H1 (cell line): Measurements from ENCODE around the gene BPIFA2. TPM values are rescaled to one million over a fixed set of nuclear protein-coding genes. Genes with fewer than 3 reads are reported as not detected.

ENCODE experiments used
- CTCF ChIA-PET: fragments of 300-600 bp; sonication (Branson Sonifier 250); formaldehyde crosslinking; loops from one replicate; lab custom pipeline; 2021; ENCODE audit not compliant: partially characterized antibody; lab: Charles Lee
- POLR2A ChIA-PET: fragments of 300-600 bp; sonication (Branson Sonifier 250); formaldehyde crosslinking; loops from one replicate; lab custom pipeline; 2021; ENCODE audit warnings: inconsistent platforms; ENCODE audit not compliant: partially characterized antibody; lab: Charles Lee
- DNase-seq, 2 experiments: peaks; one replicate each; pipeline versions ENCODE4 v3.0.0 to v3.0.0-alpha.2; 2010 to 2022; ENCODE audit warnings: low spot score in 2 of 2, low read depth in 1 of 2, mixed read lengths in 1 of 2
- FAIRE-seq: peaks from 2 replicates; lab custom pipeline; 2011; peaks lifted over from hg19 to GRCh38; lab: Jason Lieb, UNC
- H2AFZ ChIP-seq: 2 replicates; pipeline ENCODE4 v1.8.1; 2012; ENCODE audit warnings: low read length, inconsistent platforms
- H2AK5ac ChIP-seq: 2 replicates; pipeline ENCODE4 v1.6.1; 2013; ENCODE audit warnings: low read depth, low read length
- H2BK120ac ChIP-seq: replicated peaks from 2 replicates; pipeline ENCODE3; 2013; ENCODE audit warnings: low read depth, low read length, inconsistent platforms
- H2BK12ac ChIP-seq: 2 replicates; pipeline ENCODE4 v1.6.1; 2013; ENCODE audit warnings: low read depth, low read length
- H2BK15ac ChIP-seq: 2 replicates; pipeline ENCODE4 v1.6.1; 2013; ENCODE audit warnings: low read length
- H2BK20ac ChIP-seq: 2 replicates; pipeline ENCODE4 v1.6.1; 2013; ENCODE audit warnings: low read length
- H2BK5ac ChIP-seq: 2 replicates; pipeline ENCODE4 v1.6.1; 2013; ENCODE audit warnings: low read depth, low read length
- H3K14ac ChIP-seq: 2 replicates; pipeline ENCODE4 v1.6.1; 2013; ENCODE audit warnings: inconsistent platforms; ENCODE audit not compliant: insufficient read length
- H3K18ac ChIP-seq: 2 replicates; pipeline ENCODE4 v1.6.1; 2013; ENCODE audit warnings: low read length; ENCODE audit errors: extremely low read depth
- H3K23ac ChIP-seq: 2 replicates; pipeline ENCODE4 v1.6.1; 2013; ENCODE audit warnings: inconsistent platforms; ENCODE audit not compliant: insufficient read length
- H3K23me2 ChIP-seq: 2 replicates; pipeline ENCODE4 v1.6.1; 2013; ENCODE audit warnings: low read depth, low read length
- H3K27ac ChIP-seq: 2 replicates; pipeline ENCODE4 v1.6.1; 2011; ENCODE audit warnings: low read depth, low read length, inconsistent platforms
- H3K27me3 ChIP-seq, 4 experiments: replicated peaks in 1 of 4; 1 replicate in 1 of 4; 2 replicates in 3 of 4; pipeline versions ENCODE4 v1.6.1 to v1.8.1; 2011 to 2013; ENCODE audit warnings: low read length in 3 of 4, mild to moderate bottlenecking in 3 of 4, inconsistent platforms in 2 of 4, mixed read lengths in 2 of 4, moderate library complexity in 1 of 4; ENCODE audit not compliant: control insufficient read depth in 3 of 4, insufficient read depth in 3 of 4; ENCODE audit errors: extremely low read depth in 1 of 4
- H3K36me3 ChIP-seq, 4 experiments: 2 replicates each; pipeline versions ENCODE4 v1.6.1 to v1.8.1; 2011 to 2013; ENCODE audit warnings: mild to moderate bottlenecking in 4 of 4, low read length in 3 of 4, moderate library complexity in 2 of 4, control low read depth in 1 of 4, inconsistent platforms in 1 of 4; ENCODE audit not compliant: insufficient read depth in 4 of 4, control insufficient read depth in 2 of 4
- H3K4ac ChIP-seq: replicated peaks from 2 replicates; pipeline ENCODE3; 2013; ENCODE audit warnings: low read length, low read depth, mixed read lengths, inconsistent platforms; ENCODE audit not compliant: insufficient read length
- H3K4me1 ChIP-seq, 4 experiments: replicated peaks in 1 of 4; 1 replicate in 1 of 4; 2 replicates in 3 of 4; pipeline versions ENCODE4 v1.6.1 to v1.8.1; 2011 to 2013; ENCODE audit warnings: low read length in 3 of 4, inconsistent platforms in 2 of 4, mixed read lengths in 1 of 4; ENCODE audit not compliant: insufficient read depth in 4 of 4, control insufficient read depth in 3 of 4
- H3K4me2 ChIP-seq, 2 experiments: 2 replicates each; pipeline versions ENCODE4 v1.6.1 to v1.8.1; 2011 to 2013; ENCODE audit warnings: low read depth in 2 of 2, low read length in 2 of 2, control low read depth in 1 of 2, inconsistent platforms in 1 of 2, mild to moderate bottlenecking in 1 of 2; ENCODE audit not compliant: insufficient read depth in 1 of 2
- H3K4me3 ChIP-seq, 4 experiments: fragments of 200-600, 300-600 bp in 1 of 4; sonication (generic), shearing (Covaris generic), sonication (Bioruptor Twin) in 1 of 4; 2 replicates each; pipeline versions ENCODE4 v1.5.1 to v1.8.1; 2011 to 2016; ENCODE audit warnings: low read length in 4 of 4, low read depth in 3 of 4, control low read depth in 2 of 4, inconsistent platforms in 2 of 4, mild to moderate bottlenecking in 2 of 4, mixed read lengths in 1 of 4, moderate library complexity in 1 of 4; ENCODE audit not compliant: insufficient read depth in 2 of 4; ENCODE audit errors: extremely low read depth in 1 of 4
- H3K56ac ChIP-seq: replicated peaks from 2 replicates; pipeline ENCODE3; 2013; ENCODE audit warnings: low read depth, mild to moderate bottlenecking, mixed read lengths, low read length, inconsistent platforms; ENCODE audit not compliant: insufficient read length
- H3K79me1 ChIP-seq: 2 replicates; pipeline ENCODE4 v1.6.1; 2013; ENCODE audit warnings: low read depth, low read length, control low read depth
- H3K79me2 ChIP-seq, 2 experiments: 2 replicates each; pipeline versions ENCODE4 v1.6.1 to v1.8.1; 2012 to 2013; ENCODE audit warnings: low read length in 2 of 2, mild to moderate bottlenecking in 2 of 2, inconsistent platforms in 1 of 2; ENCODE audit not compliant: insufficient read depth in 2 of 2, control insufficient read depth in 1 of 2
- H3K9ac ChIP-seq, 4 experiments: replicated peaks in 1 of 4; 1 replicate in 1 of 4; 2 replicates in 3 of 4; pipeline versions ENCODE4 v1.6.1 to v1.8.1; 2011 to 2013; ENCODE audit warnings: low read depth in 3 of 4, low read length in 3 of 4, control low read depth in 2 of 4, mild to moderate bottlenecking in 2 of 4, moderate library complexity in 2 of 4, inconsistent platforms in 1 of 4; ENCODE audit errors: extremely low read depth in 1 of 4
- H3K9me3 ChIP-seq, 2 experiments: 2 replicates each; pipeline versions ENCODE4 v1.6.1 to v1.8.1; 2012 to 2013; ENCODE audit warnings: mild to moderate bottlenecking in 2 of 2, moderate library complexity in 2 of 2, control low read depth in 1 of 2, inconsistent platforms in 1 of 2, low read depth in 1 of 2, low read length in 1 of 2, mixed read lengths in 1 of 2; ENCODE audit not compliant: insufficient read depth in 2 of 2
- H4K20me1 ChIP-seq, 2 experiments: replicated peaks in 1 of 2; 2 replicates each; pipeline versions ENCODE3 to v1.8.1; 2011 to 2013; ENCODE audit warnings: inconsistent platforms in 2 of 2, low read length in 2 of 2, mild to moderate bottlenecking in 1 of 2; ENCODE audit not compliant: insufficient read depth in 2 of 2, control insufficient read depth in 1 of 2
- H4K5ac ChIP-seq: 2 replicates; pipeline ENCODE4 v1.6.1; 2013; ENCODE audit warnings: low read length, low read depth, mixed read lengths, inconsistent platforms; ENCODE audit not compliant: insufficient read length
- H4K8ac ChIP-seq: 2 replicates; pipeline ENCODE4 v1.8.0; 2013; ENCODE audit warnings: mild to moderate bottlenecking, moderate library complexity, low read length, inconsistent platforms; ENCODE audit not compliant: insufficient read depth; ENCODE audit errors: extremely low read depth
- H4K91ac ChIP-seq: replicated peaks from 2 replicates; pipeline ENCODE3; 2013; ENCODE audit warnings: low read length, mixed read lengths, inconsistent platforms; ENCODE audit not compliant: insufficient read length
- BRCA1 ChIP-seq: IDR thresholded peaks from 2 replicates; pipeline ENCODE4 v1.6.1; 2012; ENCODE audit warnings: low read depth, low read length, improper control_type of control experiment
- CTBP2 ChIP-seq: IDR thresholded peaks from 2 replicates; pipeline ENCODE4 v1.7.0; 2011; ENCODE audit warnings: borderline replicate concordance, mild to moderate bottlenecking, moderate library complexity, mixed read lengths, low read length; ENCODE audit not compliant: insufficient read depth, insufficient read length
- SP2 ChIP-seq: IDR thresholded peaks from 2 replicates; pipeline ENCODE4 v1.6.1; 2012; ENCODE audit warnings: mild to moderate bottlenecking, low read length, inconsistent platforms
- WGBS, 2 experiments: shearing (Covaris generic) in 1 of 2; methylation state at CpG; one replicate each; pipeline versions ENCODE4 v1.1.6 to v1.1.7; 2013 to 2015; ENCODE audit warnings: low lambda C conversion rate in 2 of 2, mixed read lengths in 2 of 2, inconsistent platforms in 1 of 2, low coverage in 1 of 2, missing lambda C conversion rate in 1 of 2; ENCODE audit not compliant: insufficient replicate concordance in 2 of 2, insufficient coverage in 1 of 2, insufficient read length in 1 of 2; ENCODE audit errors: extremely low coverage in 1 of 2, missing lambda C conversion rate in 1 of 2; 5-methylcytosine and 5-hydroxymethylcytosine counted together
- polyA plus RNA-seq, 7 experiments: library from polyadenylated mRNA; depleted of rRNA in 3 of 7; stranded (reverse) in 5 of 7; unstranded in 2 of 7; fragments of >200 nt in 5 of 7; fragments of 200-250 nt in 2 of 7; gene quantifications; 1 replicate in 5 of 7; 2 replicates in 1 of 7; 4 replicates in 1 of 7; pipeline versions ENCODE4 v1.2.1 to v1.2.3, GENCODE V29; 2011 to 2013; ENCODE audit warnings: missing spikeins in 2 of 7, mixed read lengths in 2 of 7
- total RNA-seq: library from RNA; stranded (reverse); fragmentation: NEBNext Ultra II Directional; extraction: Animal tissue kit (Norgen Biotek cat#: 25700); gene quantifications from 2 replicates; pipeline ENCODE4 v1.2.1, GENCODE V29; 2021

BPIFA2 gene
- total and polyA plus RNA-seq, 2 of the 8 experiments (the other 6 are each of a cell fraction or from before 2014, with no cell fraction given): not detected

DNA sequence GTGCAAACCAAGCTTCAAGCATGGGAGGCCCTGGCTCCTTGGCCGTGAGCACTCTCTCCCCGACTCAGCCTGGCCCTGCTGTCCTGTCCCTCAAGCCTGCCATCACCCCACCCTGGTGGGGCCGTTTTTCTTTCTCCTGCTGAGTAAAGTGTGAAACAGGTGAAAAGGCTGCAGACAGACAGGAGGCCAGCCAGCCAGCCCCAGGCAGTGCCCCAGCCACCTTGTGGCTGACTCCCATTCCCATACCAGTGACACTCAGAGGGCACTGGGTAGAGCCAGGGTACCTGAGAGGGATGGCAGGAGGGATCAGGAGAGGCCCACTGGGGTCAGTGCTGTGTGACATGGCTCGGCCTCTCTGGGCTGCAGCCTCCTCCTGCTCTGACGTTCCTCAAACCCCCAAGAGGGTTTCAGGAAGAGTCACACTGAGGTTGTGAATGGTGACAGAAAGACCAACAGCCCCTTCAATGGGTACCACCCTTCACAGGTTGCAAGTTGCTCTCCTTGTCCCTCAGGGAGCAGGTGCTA is 35.9 kb upstream of the BPIFA2 start:
- FAIRE-seq: no peak
- no peak overlapping the region for H4K5ac ChIP-seq
- no peaks in the 10 kb centered on the region for H3K79me2 ChIP-seq
- no peak overlapping the region for H2AFZ ChIP-seq
- H3K27ac ChIP-seq: no peak overlapping the region
- no peak overlapping the region for H3K9ac ChIP-seq
- H2BK12ac ChIP-seq: 0 out of 2 replicates have a peak overlapping the region, but pooled peaks have one; percentile 50
- no peak overlapping the region for H3K56ac ChIP-seq
- no peak overlapping the region for H3K4me3 ChIP-seq
- H2BK15ac ChIP-seq: 0 out of 2 replicates have a peak overlapping the region, but pooled peaks have one; percentile 16
- no peak overlapping the region for H3K4ac ChIP-seq
- H3K36me3 ChIP-seq: no peaks in the 10 kb centered on the region
- H3K27me3 ChIP-seq: no peaks in the 10 kb centered on the region
- POLR2A ChIA-PET: no interaction called here
- H3K79me1 ChIP-seq: no peaks in the 10 kb centered on the region
- H3K9me3 ChIP-seq: peaks cover 0 to 2% of the 10 kb centered on the region in 2 experiments; a peak in 2 of 4 replicates
- no peak overlapping the region for H3K4me2 ChIP-seq
- CTCF ChIA-PET: interaction anchor here (0.6 to 1.4 kb wide), 4 partner anchors 19 to 660 kb away, joined by 3 to 4 read pairs (median 3); no protein-coding TSS in a partner anchor
- H3K23me2 ChIP-seq: no peaks in the 10 kb centered on the region
- no peak overlapping the region for H3K14ac ChIP-seq
- no peak overlapping the region for H4K8ac ChIP-seq
- no peak overlapping the region for H3K18ac ChIP-seq
- H2BK120ac ChIP-seq: no peak overlapping the region
- 0 out of 2 replicates have a peak overlapping the region, but pooled peaks have one; percentile 48 for H2BK20ac ChIP-seq
- no peak for DNase-seq
- peaks cover 0 to 9% (median 3%) of the 10 kb centered on the region in 4 experiments; a peak in 2 of 7 replicates for H3K4me1 ChIP-seq
- H4K91ac ChIP-seq: no peak overlapping the region
- H4K20me1 ChIP-seq: no peaks in the 10 kb centered on the region
- H2AK5ac ChIP-seq: peak overlapping the region; percentile 53; the same call in 1 of the 2 replicates
- no peak overlapping the region for H3K23ac ChIP-seq
- 83% methylated on average over 4 of the region's 5 CpGs; no CpG with 5 or more reads in 1 of the 2 experiments for WGBS, 2 experiments
- no peak overlapping the region for H2BK5ac ChIP-seq
- TF ChIP-seq BRCA1 (no peak), SP2 (no peak), CTBP2 (no peak)
